Fibroblast of mammary gland (primary cell): ENCODE measurements around the gene PLLP.
"Not testable (repeated sequence)": the region's sequence is repeated elsewhere in the genome, so short reads cannot be mapped to it uniquely, and the experiment has no call there.

ENCODE experiments used
- DNase-seq: peaks from one replicate; pipeline ENCODE4 v3.0.0-alpha.2; 2010; ENCODE audit warnings: low read depth
- H3K4me3 ChIP-seq: 2 replicates; pipeline ENCODE4 v1.5.1; 2011; ENCODE audit warnings: low read depth, mild to moderate bottlenecking, low read length, moderate library complexity; ENCODE audit not compliant: control insufficient read depth
- TF ChIP-seq, protein P1 (sequence below): conservative IDR thresholded peaks from 2 replicates; pipeline ENCODE4 v1.5.1; 2011; ENCODE audit warnings: low read depth, low read length, inconsistent platforms; ENCODE audit not compliant: control insufficient read depth, insufficient read depth

Gene PLLP

DNA sequence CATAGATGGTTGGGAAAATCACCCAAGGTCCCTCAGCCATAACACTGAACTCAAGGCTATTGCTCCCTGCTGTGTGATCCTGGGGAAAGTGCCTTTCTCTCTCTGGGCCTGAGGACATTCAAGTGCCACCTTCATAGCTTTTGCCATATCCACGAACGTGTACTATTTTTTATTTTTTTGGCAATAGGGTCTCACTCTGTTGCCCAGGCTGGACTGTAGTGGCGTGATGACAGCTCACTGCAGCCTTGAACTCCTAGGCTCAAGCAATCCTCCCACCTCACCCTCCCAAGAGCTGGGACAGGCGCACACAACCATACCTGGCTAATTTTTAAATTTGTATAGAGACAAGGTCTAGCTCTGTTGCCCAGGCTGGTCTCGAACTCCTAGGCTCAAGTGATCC is 10.6 kb downstream of the PLLP start:
- no peak overlapping the region for H3K4me3 ChIP-seq
- TF ChIP-seq, protein P1, sequence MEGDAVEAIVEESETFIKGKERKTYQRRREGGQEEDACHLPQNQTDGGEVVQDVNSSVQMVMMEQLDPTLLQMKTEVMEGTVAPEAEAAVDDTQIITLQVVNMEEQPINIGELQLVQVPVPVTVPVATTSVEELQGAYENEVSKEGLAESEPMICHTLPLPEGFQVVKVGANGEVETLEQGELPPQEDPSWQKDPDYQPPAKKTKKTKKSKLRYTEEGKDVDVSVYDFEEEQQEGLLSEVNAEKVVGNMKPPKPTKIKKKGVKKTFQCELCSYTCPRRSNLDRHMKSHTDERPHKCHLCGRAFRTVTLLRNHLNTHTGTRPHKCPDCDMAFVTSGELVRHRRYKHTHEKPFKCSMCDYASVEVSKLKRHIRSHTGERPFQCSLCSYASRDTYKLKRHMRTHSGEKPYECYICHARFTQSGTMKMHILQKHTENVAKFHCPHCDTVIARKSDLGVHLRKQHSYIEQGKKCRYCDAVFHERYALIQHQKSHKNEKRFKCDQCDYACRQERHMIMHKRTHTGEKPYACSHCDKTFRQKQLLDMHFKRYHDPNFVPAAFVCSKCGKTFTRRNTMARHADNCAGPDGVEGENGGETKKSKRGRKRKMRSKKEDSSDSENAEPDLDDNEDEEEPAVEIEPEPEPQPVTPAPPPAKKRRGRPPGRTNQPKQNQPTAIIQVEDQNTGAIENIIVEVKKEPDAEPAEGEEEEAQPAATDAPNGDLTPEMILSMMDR, result no peak
- no peak for DNase-seq

DNA sequence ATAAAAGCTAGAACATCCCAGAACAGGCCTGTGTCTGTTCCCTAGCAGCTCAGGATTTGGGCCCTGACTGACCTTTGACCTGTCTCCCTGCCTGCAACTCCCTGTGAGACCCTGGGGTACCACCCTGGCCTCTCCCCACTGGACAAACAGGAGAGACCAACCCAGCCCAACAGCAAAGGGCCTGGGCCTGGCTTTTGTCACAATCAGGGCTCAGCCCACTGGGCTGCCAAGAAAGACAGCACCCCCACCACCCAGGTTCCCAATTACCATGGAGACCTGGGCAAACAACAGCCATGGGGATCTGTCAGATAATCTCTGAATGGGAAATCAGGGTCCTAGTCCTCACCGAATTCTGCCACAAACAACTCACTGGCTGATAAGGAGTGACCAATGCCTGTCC is 11.1 kb downstream of the PLLP start:
- no peak overlapping the region for H3K4me3 ChIP-seq
- no peak for DNase-seq
- TF ChIP-seq, protein P1, result no peak

DNA sequence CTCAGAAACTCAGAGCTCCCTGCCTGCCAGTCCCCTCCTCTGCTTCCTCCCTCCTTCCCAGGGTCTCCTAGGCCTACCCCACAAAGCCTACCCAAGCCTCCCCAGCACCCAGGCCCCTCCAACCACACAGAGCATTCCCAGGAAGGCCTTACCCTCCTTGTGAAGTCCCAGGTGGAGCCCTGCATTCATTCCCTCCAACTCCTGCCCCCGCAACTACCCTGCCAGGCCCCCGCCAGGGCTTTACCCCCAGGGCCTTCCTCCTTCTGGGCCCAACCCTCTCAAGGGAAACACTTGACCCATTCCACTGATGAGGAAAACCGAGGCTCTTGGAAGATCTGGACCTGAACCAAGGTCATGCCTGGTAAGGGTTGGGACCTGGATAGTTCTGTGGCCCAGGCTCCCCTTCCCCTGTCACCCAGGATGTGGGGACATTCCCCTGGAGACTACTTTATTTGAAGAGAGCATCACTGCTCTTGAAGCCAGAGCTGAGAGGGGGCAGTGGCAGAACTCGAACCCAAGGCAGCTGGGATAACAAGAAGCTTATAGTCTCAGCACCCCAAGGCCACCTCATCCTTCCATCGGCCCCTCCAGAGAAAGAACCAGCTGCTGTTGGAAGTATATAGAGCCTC is 12.5 kb downstream of the PLLP start:
- H3K4me3 ChIP-seq, result no peak overlapping the region
- TF ChIP-seq, protein P1, result no peak
- DNase-seq, result no peak

DNA sequence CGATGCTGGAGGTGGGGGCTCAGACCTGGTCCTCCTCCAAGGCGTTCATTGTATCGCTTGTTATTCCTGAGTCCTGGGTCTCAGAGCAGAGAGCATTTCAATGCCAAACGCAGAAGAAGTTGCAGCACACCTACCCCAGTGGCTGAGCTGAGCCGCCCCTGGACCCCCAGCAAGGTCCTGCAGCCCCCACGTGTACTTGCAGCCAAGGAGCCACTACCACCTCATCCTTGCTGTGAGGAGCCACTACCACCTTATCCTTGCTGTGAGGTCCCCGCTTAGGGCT is 13.5 kb downstream of the PLLP start:
- TF ChIP-seq, protein P1, result no peak

DNA sequence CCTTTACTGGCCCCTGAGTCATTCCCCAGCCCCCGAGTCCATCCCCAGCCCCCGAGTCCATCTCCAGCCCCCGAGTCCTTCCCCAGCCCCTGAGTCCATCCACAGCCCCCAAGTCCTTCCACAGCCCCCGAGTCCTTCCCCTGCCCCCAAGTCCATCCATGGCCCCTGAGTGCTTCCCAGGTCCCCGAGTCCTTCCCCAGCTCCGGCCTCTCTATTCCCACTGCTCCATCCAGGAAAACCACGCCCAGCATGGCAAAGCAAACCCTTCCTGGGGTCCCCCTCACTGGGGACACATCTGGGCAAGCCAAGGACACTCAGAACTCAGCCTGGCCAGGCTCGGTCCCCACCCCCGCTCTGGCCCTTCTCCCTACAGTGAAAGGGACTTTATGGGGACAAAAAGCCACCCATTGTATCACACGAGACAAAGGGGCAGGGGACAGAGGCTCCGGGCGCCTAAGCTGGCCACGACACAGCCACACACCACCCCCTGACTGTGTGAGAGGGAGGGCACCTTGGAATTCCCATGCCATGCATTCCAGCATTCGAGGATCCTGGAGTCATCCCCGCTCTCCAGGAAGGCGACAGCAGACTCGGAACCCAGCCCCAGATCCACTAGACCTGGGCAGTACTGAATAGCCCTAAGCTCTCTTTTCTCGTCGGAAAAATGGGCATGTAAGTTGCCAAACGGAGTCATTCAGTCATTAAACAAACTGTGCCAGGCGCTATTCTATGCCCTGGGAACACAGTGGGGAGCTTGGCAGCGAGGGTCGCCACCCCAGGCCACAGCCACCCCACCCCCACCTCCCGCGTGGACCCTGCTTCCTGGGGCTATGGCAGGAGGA is 14.0 kb downstream of the PLLP start:
- TF ChIP-seq, protein P1, result no peak
- DNase-seq, result no peak
- no peak overlapping the region for H3K4me3 ChIP-seq

More for the DNA sequence above, 13.5 kb downstream of the PLLP start:
- H3K4me3 ChIP-seq, result no peak overlapping the region
- DNase-seq, result no peak

DNA sequence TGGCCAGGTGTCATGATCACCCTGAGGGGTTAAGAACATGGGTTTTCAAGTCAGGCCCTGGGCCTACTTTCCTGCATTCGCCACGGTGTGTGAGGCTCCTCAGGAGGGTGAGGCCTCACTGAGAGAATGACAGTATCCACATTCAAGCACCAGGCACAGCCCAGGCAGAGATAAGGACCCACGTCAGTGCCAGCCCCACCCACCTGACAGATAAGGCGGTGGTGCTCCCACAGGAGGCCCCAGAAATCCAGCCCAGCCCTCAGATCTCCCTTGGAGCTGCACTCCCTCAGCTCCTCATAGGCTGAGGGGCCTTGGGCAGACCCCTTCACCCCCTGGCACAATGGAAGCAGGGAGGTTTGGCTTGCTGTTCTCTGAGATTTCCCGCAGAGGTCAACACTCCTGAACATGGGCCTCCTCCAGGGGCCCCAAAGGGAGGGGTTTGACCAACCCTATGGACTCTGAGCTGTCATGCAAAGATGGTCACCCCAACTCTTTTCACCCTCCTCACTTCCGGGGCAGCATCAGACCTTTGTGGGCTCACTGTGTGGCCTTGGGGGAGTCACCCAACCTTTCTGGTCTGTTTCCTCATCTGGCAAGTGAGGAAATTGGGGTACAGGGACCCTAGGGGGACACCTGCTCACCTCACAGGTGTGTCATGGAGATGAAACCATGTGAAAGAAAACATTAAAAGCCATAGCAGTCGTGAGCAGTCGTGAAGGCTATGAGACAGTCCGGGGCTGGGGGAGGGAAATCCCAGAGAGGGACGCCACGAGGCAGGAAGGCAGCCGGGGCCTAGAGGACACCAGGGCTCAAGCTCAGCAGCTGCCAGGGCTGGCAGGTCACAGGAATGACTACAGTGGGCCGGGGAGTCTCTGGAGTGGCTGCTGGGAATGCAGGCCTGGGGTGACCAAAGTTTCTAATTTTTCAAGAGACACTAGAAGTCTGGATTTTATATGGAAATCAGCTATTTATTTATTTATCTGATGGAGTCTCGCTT is 15.4 kb downstream of the PLLP start:
- H3K4me3 ChIP-seq, result no peak overlapping the region
- no peak for DNase-seq
- TF ChIP-seq, protein P1, result no peak

DNA sequence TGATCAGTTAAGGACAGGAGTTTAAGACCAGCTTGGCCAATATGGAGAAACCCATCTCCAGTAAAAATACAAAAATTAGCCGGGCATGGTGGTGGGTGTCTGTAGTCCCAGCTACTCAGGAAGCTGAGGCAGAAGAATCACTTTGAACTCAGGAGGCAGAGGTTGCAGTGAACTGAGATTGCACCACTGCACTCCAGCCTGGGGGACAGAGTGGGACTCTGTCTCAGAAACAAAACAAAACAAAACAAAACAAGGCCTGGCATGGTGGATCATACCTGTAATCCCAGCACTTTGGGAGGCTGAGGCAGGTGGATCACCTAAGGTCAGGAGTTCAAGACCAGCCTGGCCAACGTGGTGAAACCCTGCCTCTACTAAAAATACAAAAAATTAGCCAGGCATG is 17.1 kb downstream of the PLLP start:
- not testable (repeated sequence) for DNase-seq, H3K4me3 ChIP-seq
